HG02884 (cell line): Measurements from ENCODE around the gene JAM2.
"Not testable (repeated sequence)": the region's sequence is repeated elsewhere in the genome, so short reads cannot be mapped to it uniquely, and the experiment has no call there.

Experiments
- ATAC-seq: cut with Tn5 transposase; IDR thresholded peaks from one replicate; pipeline ENCODE4 v1.9.1; 2021; ENCODE audit warnings: mild to moderate bottlenecking, moderate library complexity; ENCODE audit not compliant: unreplicated experiment

The JAM2 gene

DNA sequence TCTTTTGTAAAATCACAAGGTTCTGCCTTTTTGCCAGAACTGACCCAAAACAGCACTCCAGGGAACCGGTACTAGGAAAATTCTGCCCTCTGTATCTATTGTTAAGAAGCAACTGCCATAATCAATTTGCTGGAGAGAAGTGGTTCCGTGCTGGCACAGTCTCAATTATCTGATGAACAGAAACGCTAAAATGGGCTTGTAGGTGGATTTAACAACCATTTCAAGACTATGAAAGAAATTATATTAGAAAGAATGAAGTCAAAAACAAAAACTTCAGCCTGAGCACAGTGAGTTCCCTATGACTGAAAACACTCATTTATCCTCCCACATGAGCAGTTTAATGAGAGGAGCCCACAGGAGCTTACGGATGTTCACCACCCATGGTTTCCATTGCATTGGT lies 4.4 kb downstream of the JAM2 start:
- no peak for ATAC-seq

DNA sequence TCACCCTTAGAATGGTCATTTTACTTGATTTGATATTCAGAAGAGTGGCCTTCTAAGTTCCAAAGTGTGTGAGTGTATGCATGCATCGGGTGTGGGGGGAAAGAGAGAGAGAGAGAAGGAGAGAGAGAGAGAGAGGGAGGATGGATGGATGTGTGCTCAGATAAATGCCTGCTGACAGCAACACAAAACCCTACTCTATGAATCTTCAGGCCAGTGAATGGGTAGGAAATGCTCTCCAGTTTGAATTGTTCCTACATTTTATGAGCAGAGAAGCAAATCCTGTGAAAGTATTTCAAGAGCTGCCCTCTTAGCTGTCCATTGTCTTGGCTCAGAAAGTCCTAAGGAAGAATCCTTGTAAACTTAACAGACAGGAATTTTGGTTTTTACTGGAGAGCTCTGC lies 7.4 kb downstream of the JAM2 start:
- no peak for ATAC-seq

DNA sequence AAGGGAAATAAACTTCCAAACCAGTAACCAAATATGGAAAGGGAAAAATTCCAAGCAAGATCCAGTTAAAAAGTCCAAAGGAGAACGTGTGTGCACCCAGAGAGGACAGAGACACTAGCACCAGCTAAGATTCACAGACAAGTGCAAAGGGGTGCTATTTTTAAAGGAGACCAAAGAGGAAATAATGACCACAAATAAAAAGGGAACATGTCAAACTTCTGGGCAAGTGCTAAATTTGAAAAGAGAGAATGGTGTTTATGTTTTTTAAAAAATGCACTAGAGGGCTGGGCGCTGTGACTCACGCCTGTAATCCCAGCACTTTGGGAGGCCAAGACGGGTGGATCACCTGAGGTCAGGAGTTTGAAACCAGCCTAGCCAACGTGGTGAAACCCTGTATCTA lies 8.6 kb downstream of the JAM2 start:
- no peak for ATAC-seq

- no peak for ATAC-seq
Observed at GRCh38 chr21:25649146-25649545, 10.1 kb downstream of the JAM2 start.

- ATAC-seq = no peak
Observed at GRCh38 chr21:25656412-25656811, 17.4 kb downstream of the JAM2 start.

- ATAC-seq = no peak
Observed at GRCh38 chr21:25657140-25657539, 18.1 kb downstream of the JAM2 start.

- ATAC-seq = no peak
Observed at GRCh38 chr21:25658427-25659035, 19.5 kb downstream of the JAM2 start.

GRCh38 chr21:25660233-25660632 lies 21.2 kb downstream of the JAM2 start:
- no peak for ATAC-seq

DNA sequence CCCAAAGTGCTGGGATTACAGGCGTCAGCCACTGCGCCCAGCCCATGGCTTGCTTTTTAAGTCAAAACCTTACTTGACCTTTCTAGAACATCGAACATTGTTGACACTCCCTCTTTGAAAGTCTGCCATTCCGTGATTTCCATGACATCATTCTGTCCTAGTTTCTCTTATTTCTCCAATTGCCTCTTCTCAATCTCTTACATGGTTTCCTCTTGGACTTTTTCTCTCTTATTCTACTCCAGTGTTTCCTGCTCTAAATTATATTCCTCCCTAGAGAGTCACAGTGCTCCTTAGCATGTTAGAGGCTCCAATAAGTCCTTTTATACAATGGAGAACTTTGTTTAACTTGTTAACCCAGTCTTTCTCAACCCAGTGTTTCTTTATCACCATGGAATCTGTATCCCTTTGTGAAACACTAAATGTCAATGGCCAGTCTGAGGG lies 25.5 kb downstream of the JAM2 start:
- ATAC-seq = no peak

DNA sequence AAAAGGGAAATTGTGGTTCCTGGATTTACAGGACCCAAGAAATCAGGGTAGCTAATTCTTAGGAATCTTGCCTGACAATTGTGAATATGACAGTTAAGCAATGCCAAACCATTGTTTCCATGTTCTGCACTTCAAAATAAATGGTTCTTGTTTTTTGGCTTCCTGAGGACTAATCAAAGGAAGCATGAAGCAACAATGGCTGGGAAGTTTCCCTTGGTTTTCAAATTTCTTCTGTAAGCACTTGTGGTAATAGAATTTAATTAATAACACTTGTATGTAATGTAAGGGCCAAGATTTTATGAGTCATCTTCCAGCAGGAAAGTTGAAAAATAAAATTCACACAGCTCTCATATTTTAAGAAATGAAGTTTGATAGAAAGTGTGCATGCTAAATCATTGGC lies 31.7 kb downstream of the JAM2 start:
- no peak for ATAC-seq

- ATAC-seq = no peak
Observed at GRCh38 chr21:25676451-25676850, 37.4 kb downstream of the JAM2 start.

GRCh38 chr21:25682382-25682781 lies 43.3 kb downstream of the JAM2 start:
- no peak for ATAC-seq

GRCh38 chr21:25687787-25688186 lies 48.7 kb downstream of the JAM2 start:
- no peak for ATAC-seq

GRCh38 chr21:25688275-25689155 lies 49.5 kb downstream of the JAM2 start:
- ATAC-seq = no peak

DNA sequence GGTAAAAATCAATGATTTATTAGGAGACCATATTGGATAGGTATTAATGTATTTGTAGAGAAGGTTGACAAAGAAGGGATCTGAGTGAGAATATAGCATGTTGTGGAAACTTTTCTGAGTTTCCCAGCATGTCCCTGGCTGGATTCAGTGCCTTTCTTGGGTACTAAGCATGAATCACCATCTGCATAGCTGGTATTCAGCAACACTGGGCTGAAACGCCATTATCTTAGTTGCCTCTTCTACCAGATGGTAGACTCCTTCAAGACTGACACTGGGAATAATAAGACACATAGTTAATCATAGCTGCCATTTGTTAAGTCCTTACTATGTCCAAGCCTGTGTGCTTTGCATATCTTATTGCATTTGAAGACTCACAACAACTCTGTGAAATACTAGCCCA lies 50.2 kb downstream of the JAM2 start:
- ATAC-seq = no peak

DNA sequence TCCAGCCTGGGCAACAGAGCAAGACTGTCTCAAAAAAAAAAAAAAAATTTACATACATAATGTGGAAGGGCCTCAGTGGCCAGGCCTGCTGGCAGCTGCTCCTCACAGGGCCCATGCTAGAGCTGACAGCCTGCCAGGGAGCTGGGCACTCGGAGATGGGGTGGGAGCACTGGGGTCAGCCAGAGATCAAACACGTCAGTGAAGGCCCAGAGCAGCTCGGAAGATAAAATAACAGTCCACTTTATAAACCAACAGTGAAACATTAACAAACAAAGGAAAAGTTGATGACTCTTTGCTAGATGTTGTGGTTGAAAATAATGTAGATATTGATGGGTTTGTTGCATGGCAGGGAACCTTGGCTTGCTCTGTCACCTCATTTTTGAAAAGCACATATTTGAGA lies 52.9 kb downstream of the JAM2 start:
- no peak for ATAC-seq

GRCh38 chr21:25695461-25695860 lies 56.4 kb downstream of the JAM2 start:
- ATAC-seq = not testable (repeated sequence)

DNA sequence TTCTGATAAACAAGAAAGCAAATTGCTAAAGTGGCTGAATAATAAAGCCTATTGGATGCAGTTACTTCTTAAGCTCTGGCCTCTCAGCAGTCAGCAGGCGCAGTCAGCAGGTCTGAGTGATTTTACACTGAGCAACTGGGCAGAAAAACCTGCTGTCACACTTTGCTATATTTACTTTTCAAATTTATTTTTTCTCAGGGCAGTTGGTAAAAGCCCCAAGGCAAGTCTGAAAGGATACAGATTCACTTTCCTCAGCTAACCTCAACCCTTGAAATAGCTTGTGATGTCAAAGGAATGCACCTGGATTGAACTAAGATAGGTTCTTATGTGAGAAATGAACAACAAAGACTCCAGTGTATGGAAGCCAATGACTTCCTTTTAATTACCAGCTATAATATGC lies 61.7 kb downstream of the JAM2 start:
- no peak for ATAC-seq

DNA sequence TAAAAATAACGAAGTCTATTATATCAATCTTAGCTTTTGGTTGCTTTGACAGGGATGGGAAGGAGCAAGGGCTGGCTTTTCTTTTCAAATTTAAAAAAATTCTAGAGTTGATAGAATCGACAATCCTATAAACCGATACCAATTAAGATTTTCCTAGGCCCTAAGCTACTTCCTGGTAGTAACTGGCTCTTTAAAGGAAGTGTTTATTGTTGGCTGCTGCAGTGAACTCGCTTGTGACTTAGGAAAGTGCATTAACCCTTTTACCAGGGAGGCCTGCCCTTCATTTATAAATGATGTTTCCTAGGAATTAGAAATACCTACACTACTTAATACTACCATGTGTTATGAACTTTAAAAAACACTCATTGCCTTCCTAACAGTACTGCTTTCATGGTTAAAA lies 62.5 kb downstream of the JAM2 start:
- no peak for ATAC-seq

- peak; percentile 52 for ATAC-seq
Observed at GRCh38 chr21:25708467-25709065, 69.5 kb downstream of the JAM2 start.

- ATAC-seq = no peak
Observed at GRCh38 chr21:25709684-25710265, 70.7 kb downstream of the JAM2 start.

DNA sequence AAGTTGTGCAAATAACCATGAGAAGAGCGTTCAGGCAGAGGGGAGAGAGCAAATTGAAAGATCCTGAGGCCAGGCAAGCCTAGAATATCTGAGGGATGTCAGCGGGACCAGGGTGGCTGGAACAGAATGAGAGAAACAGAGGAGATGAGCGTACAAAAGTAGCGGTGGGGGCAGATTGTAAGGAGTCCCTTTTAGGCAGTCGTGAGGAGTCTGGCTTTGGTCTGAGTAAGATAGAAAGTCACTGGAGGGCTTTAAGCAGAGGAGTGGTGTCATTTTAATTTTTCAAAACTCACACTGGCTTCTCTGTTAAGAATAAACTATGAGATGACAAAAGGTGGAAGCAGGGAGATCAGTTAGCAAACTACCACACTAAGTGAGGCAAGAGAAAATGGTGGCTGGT lies 71.5 kb downstream of the JAM2 start:
- ATAC-seq = no peak
